Activated CD8-positive, alpha-beta T cell treated with anti-CD3 and anti-CD28 coated beads for 36 hours (primary cell): ENCODE results near the gene SGTA. TPM values are rescaled to one million over a fixed set of nuclear protein-coding genes. Genes with fewer than 3 reads are reported as not detected.
A peak's percentile ranks its signal among the peaks of the same experiment; 100 is the strongest.

Experiments
- ATAC-seq: fragments of 200-7000 bp; cut with Tn5 transposase; one replicate; pipeline ENCODE4 v1.10.0; 2021; ENCODE audit warnings: mild to moderate bottlenecking, moderate library complexity
- CTCF ChIA-PET: fragments of 350-600 bp; sonication (Branson Sonifier 250); formaldehyde crosslinking; loops from one replicate; lab custom pipeline; 2021; ENCODE audit warnings: antibody characterized with exemption; lab: Charles Lee
- POLR2A ChIA-PET: fragments of 350-600 bp; sonication (Branson Sonifier 250); formaldehyde crosslinking; loops from one replicate; lab custom pipeline; 2021; ENCODE audit warnings: antibody characterized with exemption; lab: Charles Lee
- DNase-seq: peaks from one replicate; pipeline ENCODE4 v3.0.0-alpha.2; 2020
- H3K27ac Mint-ChIP-seq: one replicate; pipeline ENCODE4 v1.8.0; 2021; ENCODE audit warnings: mild to moderate bottlenecking, mixed read lengths
- H3K27me3 Mint-ChIP-seq: one replicate; pipeline ENCODE4 v1.8.0; 2021; ENCODE audit warnings: mixed read lengths
- H3K36me3 Mint-ChIP-seq: one replicate; pipeline ENCODE4 v1.8.0; 2021; ENCODE audit warnings: low read depth, mixed read lengths
- H3K4me1 Mint-ChIP-seq: one replicate; pipeline ENCODE4 v1.8.0; 2021; ENCODE audit warnings: low read depth, mixed read lengths
- H3K4me3 Mint-ChIP-seq: one replicate; pipeline ENCODE4 v1.8.0; 2021; ENCODE audit warnings: mild to moderate bottlenecking, moderate library complexity, mixed read lengths
- H3K9me3 Mint-ChIP-seq: one replicate; pipeline ENCODE4 v1.8.0; 2021; ENCODE audit warnings: mixed read lengths
- intact Hi-C: fragments of 100-400 bp; cut with micrococcal nuclease; formaldehyde crosslinking; loops from one replicate; pipeline ENCODE4 v1.10.0; 2022
- total RNA-seq, 2 experiments: library from RNA; stranded (reverse); gene quantifications; one replicate each; pipeline ENCODE4 v1.2.3, GENCODE V29; 2021
- TF ChIP-seq, protein P1 (sequence below): fragments of 200-600 bp; IDR thresholded peaks from one replicate; pipeline ENCODE4 v1.8.0; 2022; ENCODE audit warnings: antibody characterized with exemption, mild to moderate bottlenecking

Gene SGTA
- total RNA-seq, 2 experiments from 2014 or later = 53.4 to 60.8 TPM

DNA sequence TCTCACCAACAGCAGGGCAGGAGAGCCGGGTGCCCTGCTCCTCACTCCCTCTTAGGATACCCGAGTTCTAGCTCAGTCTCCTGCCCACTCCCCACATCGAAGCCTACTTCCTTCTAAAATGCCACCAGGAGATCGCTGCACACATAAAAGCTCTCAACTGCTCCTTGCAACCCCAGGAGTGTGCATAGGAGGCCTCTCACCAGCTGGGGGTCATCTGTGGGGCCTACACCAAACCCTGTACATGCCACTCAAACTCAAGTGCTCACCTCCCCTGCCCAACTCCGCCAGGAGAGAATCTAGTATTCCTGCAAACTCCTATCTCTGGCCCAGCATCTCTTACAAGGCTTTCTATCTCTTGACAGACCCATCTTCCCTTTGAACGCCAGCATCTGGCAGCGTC is 2.8 kb downstream of the SGTA start:
- H3K27me3 Mint-ChIP-seq = no peaks in the 10 kb centered on the region
- DNase-seq (no peak), ATAC-seq (no peak)
- no peak overlapping the region for H3K4me3 Mint-ChIP-seq
- ChIA-PET CTCF (interaction anchor here (1.1 kb wide), 1 partner anchor 30 kb away, joined by 3 read pairs; no protein-coding TSS in a partner anchor), POLR2A (interaction anchor here (1.2 kb wide), 1 partner anchor 483 kb away, joined by 3 read pairs; no protein-coding TSS in a partner anchor)
- peak overlapping the region; percentile 41 for H3K27ac Mint-ChIP-seq
- peaks cover 21% of the 10 kb centered on the region for H3K36me3 Mint-ChIP-seq
- no peaks in the 10 kb centered on the region for H3K9me3 Mint-ChIP-seq
- H3K4me1 Mint-ChIP-seq = peaks cover 50% of the 10 kb centered on the region
- TF ChIP-seq, protein P1, sequence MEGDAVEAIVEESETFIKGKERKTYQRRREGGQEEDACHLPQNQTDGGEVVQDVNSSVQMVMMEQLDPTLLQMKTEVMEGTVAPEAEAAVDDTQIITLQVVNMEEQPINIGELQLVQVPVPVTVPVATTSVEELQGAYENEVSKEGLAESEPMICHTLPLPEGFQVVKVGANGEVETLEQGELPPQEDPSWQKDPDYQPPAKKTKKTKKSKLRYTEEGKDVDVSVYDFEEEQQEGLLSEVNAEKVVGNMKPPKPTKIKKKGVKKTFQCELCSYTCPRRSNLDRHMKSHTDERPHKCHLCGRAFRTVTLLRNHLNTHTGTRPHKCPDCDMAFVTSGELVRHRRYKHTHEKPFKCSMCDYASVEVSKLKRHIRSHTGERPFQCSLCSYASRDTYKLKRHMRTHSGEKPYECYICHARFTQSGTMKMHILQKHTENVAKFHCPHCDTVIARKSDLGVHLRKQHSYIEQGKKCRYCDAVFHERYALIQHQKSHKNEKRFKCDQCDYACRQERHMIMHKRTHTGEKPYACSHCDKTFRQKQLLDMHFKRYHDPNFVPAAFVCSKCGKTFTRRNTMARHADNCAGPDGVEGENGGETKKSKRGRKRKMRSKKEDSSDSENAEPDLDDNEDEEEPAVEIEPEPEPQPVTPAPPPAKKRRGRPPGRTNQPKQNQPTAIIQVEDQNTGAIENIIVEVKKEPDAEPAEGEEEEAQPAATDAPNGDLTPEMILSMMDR = no peak
- intact Hi-C loops = loop anchor here (10.0 kb wide), 1 partner anchor 255 kb away; no protein-coding TSS in a partner anchor

GRCh38 chr19:2779121-2779740 is 3.8 kb downstream of the SGTA start:
- TF ChIP-seq, protein P1 = no peak
- Mint-ChIP-seq H3K36me3 (peaks cover 24% of the 10 kb centered on the region), H3K27ac (no peak overlapping the region), H3K4me1 (peaks cover 54% of the 10 kb centered on the region), H3K4me3 (no peak overlapping the region), H3K9me3 (no peaks in the 10 kb centered on the region), H3K27me3 (no peaks in the 10 kb centered on the region)
- ATAC-seq (no peak), DNase-seq (no peak)
- POLR2A ChIA-PET = no interaction called here
- CTCF ChIA-PET = interaction anchor here (1.4 kb wide), 1 partner anchor 30 kb away, joined by 3 read pairs; no protein-coding TSS in a partner anchor
- intact Hi-C loops = no loop called here

GRCh38 chr19:2777952-2778683 is 5.0 kb downstream of the SGTA start:
- intact Hi-C loops = no loop called here
- Mint-ChIP-seq H3K27ac (peak overlapping the region; percentile 3), H3K27me3 (no peaks in the 10 kb centered on the region), H3K36me3 (peaks cover 24% of the 10 kb centered on the region), H3K4me1 (peaks cover 48% of the 10 kb centered on the region), H3K4me3 (no peak overlapping the region), H3K9me3 (no peaks in the 10 kb centered on the region)
- ChIA-PET POLR2A (no interaction called here), CTCF (interaction anchor here (1.4 kb wide), 1 partner anchor 29 kb away, joined by 3 read pairs; no protein-coding TSS in a partner anchor)
- ATAC-seq (no peak), DNase-seq (no peak)
- TF ChIP-seq, protein P1 = no peak

DNA sequence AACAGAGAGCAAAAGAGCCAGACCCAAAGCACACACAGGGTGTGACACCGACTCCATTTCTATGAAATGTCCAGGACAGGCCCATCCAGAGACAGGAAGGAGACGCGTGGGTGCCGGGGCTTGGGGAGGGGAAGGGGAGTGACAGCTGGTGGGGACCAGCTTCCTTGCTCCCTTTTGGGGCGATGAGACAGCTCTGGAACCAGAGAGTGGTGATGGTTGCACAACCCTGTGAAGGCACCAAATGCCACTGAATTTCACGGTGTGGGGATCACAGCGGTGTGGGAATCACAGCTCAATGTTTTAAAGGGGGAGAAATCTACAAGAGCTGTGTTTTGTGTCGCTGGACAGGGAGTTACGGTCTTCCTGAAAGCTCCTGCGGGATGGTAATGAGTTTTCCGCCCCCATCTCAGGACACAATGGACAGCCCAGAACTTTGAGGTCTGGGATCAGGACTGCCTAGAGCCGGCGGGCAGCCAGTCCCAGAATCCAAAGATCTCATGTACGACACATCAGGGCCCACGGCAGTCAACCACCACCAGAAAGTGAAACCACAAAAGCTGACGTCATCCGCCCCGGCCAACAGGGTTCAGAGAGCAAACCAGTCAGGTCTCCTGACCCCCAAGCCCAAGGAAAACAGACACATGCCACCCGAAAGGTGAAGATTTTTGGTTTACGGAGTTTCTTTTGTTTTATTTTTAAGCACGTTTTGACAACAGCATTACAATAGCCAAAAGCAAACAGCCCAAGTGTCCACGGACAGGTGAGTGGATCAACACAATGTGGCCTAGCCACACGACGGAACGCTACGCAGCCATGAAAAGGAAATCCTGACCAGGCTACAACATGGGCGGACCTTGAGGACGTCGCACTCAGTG is 7.3 kb downstream of the SGTA start:
- CTCF ChIA-PET = interaction anchor here (1.0 to 2.1 kb wide), 4 partner anchors 27 to 164 kb away, joined by 3 to 16 read pairs (median 5); no protein-coding TSS in a partner anchor
- no peaks in the 10 kb centered on the region for H3K27me3 Mint-ChIP-seq
- H3K36me3 Mint-ChIP-seq = peaks cover 20% of the 10 kb centered on the region
- DNase-seq = peak; percentile 92
- intact Hi-C loops = no loop called here
- POLR2A ChIA-PET = interaction anchor here (0.8 kb wide), 1 partner anchor 349 kb away, joined by 3 read pairs; the partner anchor contains the start of gene TIMM13
- peak overlapping the region; percentile 52 for H3K4me3 Mint-ChIP-seq
- H3K4me1 Mint-ChIP-seq = peaks cover 40% of the 10 kb centered on the region
- peak overlapping the region; percentile 93 for H3K27ac Mint-ChIP-seq
- peak; percentile 89 for ATAC-seq
- H3K9me3 Mint-ChIP-seq = no peaks in the 10 kb centered on the region
- TF ChIP-seq, protein P1 = no peak
